HS-5 (cell line): Measurements from ENCODE around the gene EGFL8.
A peak's percentile ranks its signal among the peaks of the same experiment; 100 is the strongest.

Experiments
- DNase-seq: peaks from one replicate; pipeline ENCODE4 v3.0.0-alpha.2; 2012; ENCODE audit warnings: low read depth

The EGFL8 gene

GRCh38 chr6:32146687-32147086, 17.7 kb upstream of the EGFL8 start:
- DNase-seq: no peak

GRCh38 chr6:32147401-32148132, 16.8 kb upstream of the EGFL8 start:
- no peak for DNase-seq

- no peak for DNase-seq
These were observed 15.9 kb upstream of the EGFL8 start for GRCh38 chr6:32148289-32149091.

GRCh38 chr6:32149092-32149755, 15.2 kb upstream of the EGFL8 start:
- no peak for DNase-seq

- DNase-seq: no peak
These were observed 14.2 kb upstream of the EGFL8 start for GRCh38 chr6:32149932-32150870.

GRCh38 chr6:32151181-32151862, 13.1 kb upstream of the EGFL8 start:
- DNase-seq: no peak

- DNase-seq: no peak
These were observed 12.3 kb upstream of the EGFL8 start, which contains the start of gene PRRT1 for GRCh38 chr6:32151863-32152768. PRRT1 (minus strand) TSS chr6:32151939; CDS start chr6:32151827, 112 bp downstream.

- DNase-seq: no peak
These were observed 11.4 kb upstream of the EGFL8 start for GRCh38 chr6:32152769-32153563.

GRCh38 chr6:32153564-32154513, 10.6 kb upstream of the EGFL8 start, which contains the start of gene PPT2:
PPT2 (plus strand) TSS chr6:32154141; CDS start chr6:32154595, 454 bp downstream.
- peak; percentile 73 for DNase-seq

GRCh38 chr6:32154514-32155161, 9.8 kb upstream of the EGFL8 start:
- DNase-seq: no peak

- no peak for DNase-seq
These were observed 7.5 kb upstream of the EGFL8 start for GRCh38 chr6:32156891-32157290.

GRCh38 chr6:32158052-32158451, 6.3 kb upstream of the EGFL8 start:
- no peak for DNase-seq

- no peak for DNase-seq
These were observed 686 bp upstream of the EGFL8 start for GRCh38 chr6:32163559-32164258.

- no peak for DNase-seq
These were observed 2.1 kb downstream of the EGFL8 start for GRCh38 chr6:32166411-32167061.

- no peak for DNase-seq
These were observed 2.9 kb downstream of the EGFL8 start for GRCh38 chr6:32167154-32167760.
